ENCODE data around the gene PRSS56. TPM values are rescaled to one million over a fixed set of nuclear protein-coding genes. Genes with fewer than 3 reads are reported as not detected.
"Not testable (repeated sequence)": the region's sequence is repeated elsewhere in the genome, so short reads cannot be mapped to it uniquely, and the experiment has no call there.

Gene PRSS56
- polyA plus RNA-seq, 1 donor: 3.4 TPM

- DNase-seq (ENCODE audit: low read depth): no peak
Measured at GRCh38 chr2:232525791-232526371, 5.7 kb downstream of the PRSS56 start, which contains the start of gene CHRND. Gene CHRND (plus strand): TSS chr2:232526160. CDS start chr2:232526216, 56 bp downstream.

GRCh38 chr2:232526372-232526941, 6.3 kb downstream of the PRSS56 start:
- DNase-seq (ENCODE audit: low read depth): no peak

DNA sequence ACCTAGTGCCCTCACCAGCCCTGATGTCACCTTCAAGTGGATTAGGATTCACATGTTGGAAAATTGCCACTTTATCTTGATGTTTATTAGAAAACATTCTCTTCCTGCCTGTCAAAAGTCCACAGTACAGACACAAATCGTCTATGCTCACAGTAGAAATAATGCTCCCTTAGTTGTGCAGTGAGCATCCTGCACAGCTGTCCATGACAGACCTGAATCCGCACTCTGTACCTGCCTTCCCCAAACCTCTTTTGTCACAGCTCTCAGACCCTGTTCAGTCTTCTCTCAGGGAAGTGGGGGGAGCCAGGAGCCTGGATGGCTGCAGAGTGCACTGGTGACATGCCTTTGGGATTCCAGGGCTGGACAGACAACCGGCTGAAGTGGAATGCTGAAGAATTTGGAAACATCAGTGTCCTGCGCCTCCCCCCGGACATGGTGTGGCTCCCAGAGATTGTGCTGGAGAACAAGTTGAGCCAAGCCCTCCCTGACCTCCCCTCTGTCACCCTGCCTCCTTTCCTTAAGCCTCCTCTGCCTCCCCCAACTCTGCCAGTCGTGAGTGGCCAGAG, 7.8 kb downstream of the PRSS56 start:
- DNase-seq (ENCODE audit: low read depth): no peak

DNA sequence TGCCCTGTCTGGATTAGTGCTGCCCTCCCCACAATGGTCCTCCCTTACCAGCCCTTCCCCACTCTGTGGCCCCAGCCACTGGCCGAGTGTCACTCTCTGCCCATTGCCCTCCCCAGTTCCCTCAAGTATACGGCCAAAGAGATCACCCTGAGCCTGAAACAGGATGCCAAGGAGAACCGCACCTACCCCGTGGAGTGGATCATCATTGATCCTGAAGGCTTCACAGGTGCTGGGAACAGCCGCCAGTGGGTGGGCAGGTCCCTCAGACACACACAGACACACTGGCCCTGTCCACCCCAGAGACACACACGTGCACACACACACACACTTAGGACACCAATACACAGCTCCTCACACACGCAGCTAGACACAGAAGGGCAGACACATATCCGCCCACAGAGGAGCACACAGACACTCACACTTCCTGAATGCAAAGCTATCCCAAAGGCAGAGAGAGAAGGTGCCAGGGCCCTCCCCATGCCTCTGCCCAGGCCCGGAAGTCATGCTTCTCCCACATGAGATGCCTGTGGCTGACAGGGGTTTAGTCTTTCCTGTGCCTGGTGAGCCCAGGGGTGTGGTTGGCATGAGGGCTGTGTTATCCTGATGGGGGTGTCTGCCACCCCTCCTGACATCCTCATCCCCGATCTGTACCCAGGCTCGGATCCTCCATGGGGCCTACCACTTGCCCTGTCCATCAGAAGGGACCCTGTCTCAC, 8.7 kb downstream of the PRSS56 start:
- no peak for DNase-seq (ENCODE audit: low read depth)

DNA sequence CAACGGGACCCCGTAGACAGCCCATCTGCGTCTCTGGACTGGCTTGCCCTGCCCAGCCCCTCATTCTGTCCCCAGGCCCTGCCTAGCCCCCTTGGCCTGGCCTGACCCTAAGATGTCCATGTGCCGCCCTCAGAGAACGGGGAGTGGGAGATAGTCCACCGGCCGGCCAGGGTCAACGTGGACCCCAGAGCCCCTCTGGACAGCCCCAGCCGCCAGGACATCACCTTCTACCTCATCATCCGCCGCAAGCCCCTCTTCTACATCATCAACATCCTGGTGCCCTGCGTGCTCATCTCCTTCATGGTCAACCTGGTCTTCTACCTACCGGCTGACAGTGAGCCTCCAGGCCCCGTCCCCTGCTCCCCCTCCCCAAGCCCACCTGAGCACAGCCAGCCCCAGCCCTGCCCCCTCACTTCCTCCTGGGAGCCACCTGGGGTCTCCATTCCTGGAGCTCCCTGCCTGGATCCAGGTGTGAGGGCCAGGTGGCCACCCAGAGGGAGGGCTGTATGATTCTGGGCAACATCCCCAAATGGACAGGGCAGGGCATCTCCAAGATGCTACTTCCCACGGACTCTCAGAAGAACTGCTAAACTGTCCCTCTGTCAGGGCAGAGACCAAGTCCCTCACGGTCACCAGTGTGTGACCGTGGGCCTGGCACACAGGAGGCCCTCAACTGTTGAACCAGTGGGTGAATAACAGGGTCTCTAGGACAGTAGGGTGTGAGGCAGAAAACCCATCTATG, 9.8 kb downstream of the PRSS56 start:
- DNase-seq (ENCODE audit: low read depth): no peak

GRCh38 chr2:232530626-232531260, 10.6 kb downstream of the PRSS56 start:
- no peak for DNase-seq (ENCODE audit: low read depth)

DNA sequence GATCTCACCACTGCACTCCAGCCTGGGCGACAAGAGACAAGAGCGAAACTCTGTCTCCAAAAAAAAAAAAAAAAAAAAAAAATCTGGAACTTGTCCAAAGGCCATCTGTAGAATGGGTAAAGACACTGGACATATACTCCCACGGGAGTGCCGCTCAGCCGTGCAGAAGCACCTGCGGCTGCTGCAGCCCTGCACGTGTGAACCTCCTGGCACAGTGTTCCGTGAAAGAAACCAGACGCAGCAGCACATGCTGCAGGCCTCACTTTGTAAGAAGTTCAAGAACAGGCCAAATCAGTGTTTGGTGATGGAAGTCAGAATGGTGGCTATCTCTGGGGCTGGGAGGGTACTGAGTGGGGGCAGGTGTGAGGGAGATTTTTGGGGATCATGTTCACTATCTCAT, 12.2 kb downstream of the PRSS56 start:
- DNase-seq (ENCODE audit: low read depth): no peak

- not testable (repeated sequence) for DNase-seq (ENCODE audit: low read depth)
Measured at GRCh38 chr2:232532821-232533220, 12.6 kb downstream of the PRSS56 start.

GRCh38 chr2:232533944-232534710, 13.9 kb downstream of the PRSS56 start:
- no peak for DNase-seq (ENCODE audit: low read depth)

DNA sequence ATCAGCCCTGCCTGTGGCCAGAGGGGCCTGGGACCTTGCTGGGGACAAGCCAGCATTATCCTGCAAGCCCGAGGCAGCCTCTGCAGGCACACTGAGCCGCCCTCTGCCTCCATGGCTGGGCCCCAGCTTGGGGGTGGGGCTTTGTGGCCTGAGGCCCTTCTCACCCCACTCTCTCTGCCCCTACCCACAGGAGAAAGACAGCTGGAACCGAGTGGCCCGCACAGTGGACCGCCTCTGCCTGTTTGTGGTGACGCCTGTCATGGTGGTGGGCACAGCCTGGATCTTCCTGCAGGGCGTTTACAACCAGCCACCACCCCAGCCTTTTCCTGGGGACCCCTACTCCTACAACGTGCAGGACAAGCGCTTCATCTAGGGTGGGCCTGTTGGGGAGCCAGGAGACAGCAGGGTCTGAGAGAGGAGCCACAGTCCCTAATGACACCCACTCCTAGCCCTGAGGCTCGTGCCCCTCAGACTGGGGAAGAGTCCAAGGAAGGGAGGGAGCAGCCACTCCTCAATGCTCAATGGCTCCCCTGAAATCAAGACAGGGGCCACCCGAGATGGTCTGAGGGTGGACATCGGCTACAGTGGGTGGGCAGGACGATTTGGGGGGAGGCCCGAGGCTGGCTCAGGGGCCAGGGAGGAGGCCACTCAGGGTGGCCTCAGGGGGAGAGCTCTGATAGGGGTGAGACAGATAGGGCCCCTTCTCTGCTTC, 14.9 kb downstream of the PRSS56 start:
- DNase-seq (ENCODE audit: low read depth): no peak

DNA sequence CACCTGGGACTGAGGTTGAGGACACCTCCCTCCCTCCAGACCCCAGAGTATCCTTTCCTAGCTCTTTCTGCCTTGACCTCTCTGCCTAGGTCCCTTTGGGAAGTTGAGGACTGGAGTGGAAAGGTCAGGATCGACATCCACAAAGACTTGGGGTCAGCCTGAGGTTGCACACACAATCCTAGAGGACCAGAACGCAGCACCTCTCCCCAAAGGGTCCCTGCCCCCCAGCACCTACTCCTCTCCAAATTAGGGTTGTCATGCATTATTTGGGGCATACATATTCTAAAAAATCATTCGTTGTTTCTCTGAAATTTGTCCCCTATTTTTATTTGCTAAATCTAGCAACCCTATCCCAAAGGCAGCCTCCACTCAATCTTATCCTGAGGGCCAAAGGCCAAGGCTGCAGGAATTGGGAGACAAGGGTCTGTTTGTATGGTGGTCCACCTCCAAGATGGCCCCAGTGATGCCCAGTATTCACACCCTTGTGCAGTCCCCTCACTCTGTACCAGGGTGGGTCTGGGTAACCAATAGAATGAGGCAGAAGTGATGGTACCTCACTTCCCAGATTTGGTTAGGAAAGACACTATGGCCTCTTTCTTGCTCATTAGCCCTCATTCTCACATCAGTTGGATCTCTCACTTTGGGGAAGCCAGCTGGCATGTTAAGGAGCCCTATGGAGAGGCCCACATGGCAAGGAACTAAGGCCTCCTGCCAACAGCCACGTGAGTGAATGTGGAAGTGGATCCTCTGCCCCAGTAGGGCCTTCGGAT, 15.8 kb downstream of the PRSS56 start:
- DNase-seq (ENCODE audit: low read depth): no peak

GRCh38 chr2:232537079-232537478, 16.9 kb downstream of the PRSS56 start:
- no peak for DNase-seq (ENCODE audit: low read depth)

- DNase-seq (ENCODE audit: low read depth): no peak
Measured at GRCh38 chr2:232537499-232537898, 17.3 kb downstream of the PRSS56 start.

GRCh38 chr2:232538671-232539070, 18.5 kb downstream of the PRSS56 start:
- no peak for DNase-seq (ENCODE audit: low read depth)

- no peak for DNase-seq (ENCODE audit: low read depth)
Measured at GRCh38 chr2:232539298-232540231, 19.4 kb downstream of the PRSS56 start, which contains the start of gene CHRNG. Gene CHRNG (plus strand): TSS chr2:232539692. CDS start chr2:232539748, 56 bp downstream.

DNA sequence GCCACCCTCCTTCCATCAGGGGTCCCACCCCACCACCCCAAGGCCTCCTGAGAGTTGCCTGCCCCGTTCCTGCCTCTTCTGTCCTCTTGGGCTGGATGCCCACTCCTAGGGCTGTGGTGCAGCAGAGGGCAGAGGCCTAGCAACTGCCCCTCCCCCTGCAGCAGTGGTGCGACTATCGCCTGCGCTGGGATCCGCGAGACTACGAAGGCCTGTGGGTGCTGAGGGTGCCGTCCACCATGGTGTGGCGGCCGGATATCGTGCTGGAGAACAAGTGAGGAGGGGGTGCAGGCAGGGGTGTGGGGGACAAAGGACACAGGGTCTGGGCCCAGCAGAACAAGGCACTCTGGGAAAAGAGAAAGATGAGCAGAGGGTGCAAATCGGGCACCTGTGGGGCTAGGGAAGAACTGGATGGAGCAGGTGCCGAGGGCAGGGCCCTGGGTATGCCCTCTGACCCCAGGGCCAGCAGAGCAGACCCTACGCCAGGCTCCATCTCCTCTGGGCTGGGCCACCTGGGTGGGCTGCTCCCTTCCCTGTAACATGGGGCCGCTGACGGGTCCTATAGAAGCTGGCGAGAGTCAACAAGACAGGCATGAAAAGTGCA, 20.4 kb downstream of the PRSS56 start:
- no peak for DNase-seq (ENCODE audit: low read depth)

DNA sequence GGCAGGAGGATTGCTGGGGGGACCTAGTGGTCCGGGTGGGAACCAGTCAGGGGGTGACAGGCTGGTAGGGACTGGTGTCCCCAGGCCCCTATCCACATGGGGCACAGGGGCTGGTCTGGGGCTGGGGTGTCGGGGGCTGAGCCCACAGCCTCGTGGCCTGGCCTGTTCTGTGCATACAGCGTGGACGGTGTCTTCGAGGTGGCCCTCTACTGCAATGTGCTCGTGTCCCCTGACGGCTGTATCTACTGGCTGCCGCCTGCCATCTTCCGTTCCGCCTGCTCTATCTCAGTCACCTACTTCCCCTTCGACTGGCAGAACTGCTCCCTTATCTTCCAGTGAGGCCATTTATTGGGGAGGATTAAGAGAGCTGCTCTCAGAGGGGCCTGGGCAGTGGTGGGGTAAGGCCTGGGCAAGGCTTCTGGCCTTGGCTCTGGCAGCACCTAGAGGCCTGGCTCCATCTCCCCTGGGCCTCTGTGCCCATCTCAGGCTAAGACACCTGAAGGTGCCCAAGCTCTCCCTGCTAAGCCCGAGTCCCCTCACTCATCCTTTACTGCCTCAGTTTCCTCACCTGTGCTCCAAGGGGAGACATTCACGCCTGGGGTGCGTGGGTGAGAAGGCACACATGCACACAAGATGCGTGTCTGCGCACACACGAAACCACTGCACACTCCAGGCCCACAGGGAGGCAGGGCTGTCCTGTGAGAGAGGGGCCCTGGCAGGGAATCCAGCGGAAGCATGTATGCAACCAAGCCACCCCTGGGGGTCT, 21.2 kb downstream of the PRSS56 start:
- DNase-seq (ENCODE audit: low read depth): no peak
